Osteoblast (primary cell): ENCODE measurements around the gene MPC2. TPM values are rescaled to one million over a fixed set of nuclear protein-coding genes. Genes with fewer than 3 reads are reported as not detected.
"Not testable (repeated sequence)": the region's sequence is repeated elsewhere in the genome, so short reads cannot be mapped to it uniquely, and the experiment has no call there.

ENCODE experiments used
- DNase-seq: peaks from one replicate; pipeline ENCODE4 v3.0.0; 2011; ENCODE audit warnings: low spot score, mixed read lengths; ENCODE audit not compliant: insufficient read length; ENCODE audit errors: missing footprints
- H2AFZ ChIP-seq: 2 replicates; pipeline ENCODE4 v1.6.0; 2011; ENCODE audit warnings: mild to moderate bottlenecking, low read length
- H3K27ac ChIP-seq: 2 replicates; pipeline ENCODE4 v1.5.1; 2011; ENCODE audit warnings: mild to moderate bottlenecking, low read depth, low read length, moderate library complexity
- H3K27me3 ChIP-seq: 2 replicates; pipeline ENCODE4 v1.6.0; 2012; ENCODE audit warnings: mild to moderate bottlenecking, control low read depth, inconsistent platforms, low read length, moderate library complexity; ENCODE audit not compliant: insufficient read depth
- H3K36me3 ChIP-seq: 2 replicates; pipeline ENCODE4 v1.5.1; 2011; ENCODE audit warnings: mild to moderate bottlenecking, low read length, control low read depth, moderate library complexity; ENCODE audit not compliant: insufficient read depth
- H3K4me1 ChIP-seq: 2 replicates; pipeline ENCODE4 v1.5.1; 2011; ENCODE audit warnings: mild to moderate bottlenecking, low read length, control low read depth, moderate library complexity; ENCODE audit not compliant: insufficient read depth
- H3K4me2 ChIP-seq: 2 replicates; pipeline ENCODE4 v1.6.0; 2011; ENCODE audit warnings: mild to moderate bottlenecking, low read length; ENCODE audit not compliant: insufficient read depth
- H3K4me3 ChIP-seq: fragments of 200-600 bp; sonication (generic); 3 replicates; pipeline ENCODE4 v1.5.1; 2012; ENCODE audit warnings: mild to moderate bottlenecking, low read length, inconsistent platforms; ENCODE audit not compliant: insufficient read depth
- H3K79me2 ChIP-seq: 2 replicates; pipeline ENCODE4 v1.6.0; 2012; ENCODE audit warnings: mild to moderate bottlenecking, low read length, control low read depth, inconsistent platforms; ENCODE audit not compliant: insufficient read depth
- H3K9me3 ChIP-seq: 2 replicates; pipeline ENCODE4 v1.5.1; 2011; ENCODE audit warnings: low read depth, low read length, control low read depth
- H4K20me1 ChIP-seq: 2 replicates; pipeline ENCODE4 v1.6.0; 2012; ENCODE audit warnings: mild to moderate bottlenecking, low read length, control low read depth; ENCODE audit not compliant: insufficient read depth
- CTCF ChIP-seq: IDR thresholded peaks from 2 replicates; pipeline ENCODE4 v1.5.1; 2011; ENCODE audit warnings: mild to moderate bottlenecking, low read depth, low read length, moderate library complexity; ENCODE audit errors: extremely low read depth
- total RNA-seq: library from RNA; depleted of rRNA; stranded (reverse); fragments of >200 nt; gene quantifications from 2 replicates; pipeline ENCODE4 v1.2.3, GENCODE V29; 2012

Gene MPC2
- total RNA-seq, 1 donor = 34.7 TPM

GRCh38 chr1:167879508-167879907, 57.4 kb downstream of the MPC2 start:
- no peak for TF ChIP-seq CTCF

GRCh38 chr1:167878372-167879160, 58.3 kb downstream of the MPC2 start:
- no peak overlapping the region for H3K4me3 ChIP-seq
- H3K27me3 ChIP-seq = no peaks in the 10 kb centered on the region
- no peak for DNase-seq
- no peak for TF ChIP-seq CTCF
- H3K9me3 ChIP-seq = no peaks in the 10 kb centered on the region
- no peaks in the 10 kb centered on the region for H4K20me1 ChIP-seq
- no peak overlapping the region for H3K4me2 ChIP-seq
- peaks cover 21% of the 10 kb centered on the region for H3K4me1 ChIP-seq
- H3K79me2 ChIP-seq = no peaks in the 10 kb centered on the region
- H3K27ac ChIP-seq = no peak overlapping the region
- H2AFZ ChIP-seq = no peak overlapping the region
- H3K36me3 ChIP-seq = no peaks in the 10 kb centered on the region

More at GRCh38 chr1:167879508-167879907, 57.4 kb downstream of the MPC2 start:
- H3K27me3 ChIP-seq = no peaks in the 10 kb centered on the region
- H3K27ac ChIP-seq = no peak overlapping the region
- H2AFZ ChIP-seq = no peak overlapping the region
- H3K36me3 ChIP-seq = no peaks in the 10 kb centered on the region
- H3K4me2 ChIP-seq = no peak overlapping the region
- no peak for DNase-seq
- no peaks in the 10 kb centered on the region for H4K20me1 ChIP-seq
- peaks cover 21% of the 10 kb centered on the region for H3K4me1 ChIP-seq
- no peak overlapping the region for H3K4me3 ChIP-seq
- no peaks in the 10 kb centered on the region for H3K9me3 ChIP-seq
- no peaks in the 10 kb centered on the region for H3K79me2 ChIP-seq

- Histone ChIP-seq H3K27me3 (no peaks in the 10 kb centered on the region), H3K4me1 (peaks cover 16% of the 10 kb centered on the region), H3K79me2 (no peaks in the 10 kb centered on the region), H3K4me2 (no peak overlapping the region), H3K27ac (no peak overlapping the region), H3K4me3 (no peak overlapping the region), H3K9me3 (no peaks in the 10 kb centered on the region), H4K20me1 (no peaks in the 10 kb centered on the region), H2AFZ (no peak overlapping the region), H3K36me3 (no peaks in the 10 kb centered on the region)
- TF ChIP-seq CTCF = no peak
- no peak for DNase-seq
These were observed 60.2 kb downstream of the MPC2 start for GRCh38 chr1:167876597-167877175.

- H3K4me2 ChIP-seq = no peak overlapping the region
- no peaks in the 10 kb centered on the region for H3K36me3 ChIP-seq
- no peaks in the 10 kb centered on the region for H3K27me3 ChIP-seq
- H3K4me1 ChIP-seq = peaks cover under 1% of the 10 kb centered on the region
- no peak overlapping the region for H3K4me3 ChIP-seq
- no peak overlapping the region for H3K27ac ChIP-seq
- H3K9me3 ChIP-seq = no peaks in the 10 kb centered on the region
- DNase-seq = no peak
- no peaks in the 10 kb centered on the region for H4K20me1 ChIP-seq
- no peaks in the 10 kb centered on the region for H3K79me2 ChIP-seq
- no peak for TF ChIP-seq CTCF
- no peak overlapping the region for H2AFZ ChIP-seq
These were observed 65.5 kb downstream of the MPC2 start for GRCh38 chr1:167871331-167871730.

GRCh38 chr1:167869157-167870001, 67.5 kb downstream of the MPC2 start:
- H3K9me3 ChIP-seq, DNase-seq, H3K36me3 ChIP-seq, H2AFZ ChIP-seq, H4K20me1 ChIP-seq, H3K4me1 ChIP-seq, H3K79me2 ChIP-seq, H3K4me2 ChIP-seq, H3K27me3 ChIP-seq, H3K4me3 ChIP-seq, H3K27ac ChIP-seq: not testable (repeated sequence)
